Gastroesophageal sphincter (tissue), 3 donors: ENCODE data around the gene CBFA2T2.

Experiments used
- CTCF ChIP-seq, 4 experiments: fragments of 200-600 bp in 2 of 4; fragments of 450-650 bp in 2 of 4; sonication (generic) in 1 of 4; IDR thresholded peaks; one replicate each; pipeline ENCODE4 v1.5.1; 2017 to 2019; ENCODE audit warnings: antibody characterized with exemption in 4 of 4, mild to moderate bottlenecking in 2 of 4, moderate library complexity in 2 of 4
- EP300 ChIP-seq: sonication (generic); formaldehyde crosslinking; IDR thresholded peaks from one replicate; pipeline ENCODE4 v1.6.1; 2017; ENCODE audit warnings: antibody characterized with exemption, mild to moderate bottlenecking

- TF ChIP-seq CTCF (IDR thresholded peaks at IDR 0.05), result no peak
- TF ChIP-seq EP300, result no peak
Observed at GRCh38 chr20:33532753-33533459, 43.0 kb downstream of the CBFA2T2 start.
